Peyer's patch (tissue), 4 donors: ENCODE measurements around the gene UVSSA. TPM values are rescaled to one million over a fixed set of nuclear protein-coding genes. Genes with fewer than 3 reads are reported as not detected.
"Not testable (repeated sequence)": the region's sequence is repeated elsewhere in the genome, so short reads cannot be mapped to it uniquely, and the experiment has no call there.

ENCODE experiments used
- DNase-seq, 3 donors: peaks; one replicate each; pipeline ENCODE4 v3.0.0-alpha.2; 2017 to 2019
- H3K27ac ChIP-seq, 4 donors: fragments of 200-600 bp; sonication (generic); one replicate each; pipeline ENCODE4 v1.5.1; 2016 to 2019
- H3K27me3 ChIP-seq, 2 donors: fragments of 200-600 bp; sonication (generic); one replicate each; pipeline ENCODE4 v1.5.1; 2019
- H3K36me3 ChIP-seq, 3 donors: fragments of 200-600 bp; sonication (generic); one replicate each; pipeline ENCODE4 v1.5.1; 2016 to 2019
- H3K4me1 ChIP-seq, 4 donors: fragments of 200-600 bp; sonication (generic); one replicate each; pipeline ENCODE4 v1.5.1; 2016 to 2019
- H3K4me3 ChIP-seq, 4 donors: fragments of 200-600 bp; sonication (generic); 1 replicate in 3 of 4; 2 replicates in 1 of 4; pipeline ENCODE4 v1.5.1; 2016 to 2019; ENCODE audit warnings: mild to moderate bottlenecking in 1 of 4
- H3K9me3 ChIP-seq, 4 donors: fragments of 200-600 bp; sonication (generic); one replicate each; pipeline ENCODE4 v1.5.1; 2016 to 2019; ENCODE audit warnings: mild to moderate bottlenecking in 1 of 4
- CTCF ChIP-seq, 6 experiments: fragments of 450-650 bp in 4 of 6; fragments of 200-600 bp in 2 of 6; sonication (generic) in 1 of 6; IDR thresholded peaks; one replicate each; pipeline ENCODE4 v1.5.1; 2017 to 2019; ENCODE audit warnings: antibody characterized with exemption in 6 of 6, mild to moderate bottlenecking in 3 of 6, moderate library complexity in 1 of 6
- POLR2A ChIP-seq, 2 donors: fragments of 450-650 bp; IDR thresholded peaks; one replicate each; pipeline ENCODE4 v1.5.1; 2017; ENCODE audit warnings: antibody characterized with exemption in 2 of 2, mild to moderate bottlenecking in 2 of 2, moderate library complexity in 2 of 2
- total RNA-seq, 4 donors: library from RNA; depleted of rRNA; stranded (reverse); fragments of >200 nt; gene quantifications; one replicate each; pipeline ENCODE4 v1.1.0, GENCODE V29; 2016

Gene UVSSA
- total RNA-seq, 4 donors from 2014 or later = 42.2 to 118 (median 77.7) TPM

- DNase-seq = no peak
- Histone ChIP-seq H3K4me3 (no peak overlapping the region), H3K9me3 (no peaks in the 10 kb centered on the region), H3K27me3 (no peaks in the 10 kb centered on the region), H3K4me1 (no peaks in the 10 kb centered on the region), H3K27ac (no peak overlapping the region), H3K36me3 (peaks cover 0 to 77% (median 0%) of the 10 kb centered on the region in 3 donors)
- no peak for TF ChIP-seq CTCF (IDR thresholded peaks at IDR 0.05)
- TF ChIP-seq POLR2A (IDR thresholded peaks at IDR 0.05) = no peak
Measured at GRCh38 chr4:1334579-1334895, 12.5 kb upstream of the UVSSA start.

- peak overlapping the region in 1 of 4 donors; percentile 30 for H3K27ac ChIP-seq
- DNase-seq, H3K9me3 ChIP-seq, H3K4me1 ChIP-seq, H3K27me3 ChIP-seq, H3K4me3 ChIP-seq: not testable (repeated sequence)
- H3K36me3 ChIP-seq = peaks cover 0 to 80% (median 0%) of the 10 kb centered on the region in 3 donors
Measured at GRCh38 chr4:1335193-1335883, 11.7 kb upstream of the UVSSA start.

- TF ChIP-seq CTCF (IDR thresholded peaks at IDR 0.05) = no peak
- no peak for TF ChIP-seq POLR2A (IDR thresholded peaks at IDR 0.05)
- no peak overlapping the region for H3K4me3 ChIP-seq
- H3K27ac ChIP-seq = peak overlapping the region in 1 of 4 donors; percentile 75
- no peak for DNase-seq
- H3K27me3 ChIP-seq = no peaks in the 10 kb centered on the region
- peaks cover 0 to 87% (median 0%) of the 10 kb centered on the region in 3 donors for H3K36me3 ChIP-seq
- H3K4me1 ChIP-seq = no peaks in the 10 kb centered on the region
- no peaks in the 10 kb centered on the region for H3K9me3 ChIP-seq
Measured at GRCh38 chr4:1336088-1336491, 10.9 kb upstream of the UVSSA start.

- TF ChIP-seq CTCF (IDR thresholded peaks at IDR 0.05) (no peak), POLR2A (IDR thresholded peaks at IDR 0.05) (no peak)
- Histone ChIP-seq H3K27ac (peak overlapping the region in 3 of 4 donors; percentile 60 to 75 (median 64)), H3K36me3 (peaks cover 0 to 84% (median 0%) of the 10 kb centered on the region in 3 donors), H3K4me1 (no peaks in the 10 kb centered on the region), H3K27me3 (no peaks in the 10 kb centered on the region), H3K4me3 (no peak overlapping the region), H3K9me3 (no peaks in the 10 kb centered on the region)
- DNase-seq = peak in 2 of 3 donors; percentile 72 to 81
Measured at GRCh38 chr4:1337376-1337831, 9.6 kb upstream of the UVSSA start.

GRCh38 chr4:1337951-1338751, 8.9 kb upstream of the UVSSA start:
- peaks cover 0 to 76% (median 0%) of the 10 kb centered on the region in 3 donors for H3K36me3 ChIP-seq
- H3K27ac ChIP-seq = peak overlapping the region in 3 of 4 donors; percentile 60 to 75 (median 64)
- DNase-seq = no peak
- no peaks in the 10 kb centered on the region for H3K4me1 ChIP-seq
- TF ChIP-seq CTCF (IDR thresholded peaks at IDR 0.05) = no peak
- no peak for TF ChIP-seq POLR2A (IDR thresholded peaks at IDR 0.05)
- H3K4me3 ChIP-seq = no peak overlapping the region
- no peaks in the 10 kb centered on the region for H3K27me3 ChIP-seq
- H3K9me3 ChIP-seq = no peaks in the 10 kb centered on the region
